GM21423 (cell line): ENCODE data around the gene VPS26B.
"Not testable (repeated sequence)": the region's sequence is repeated elsewhere in the genome, so short reads cannot be mapped to it uniquely, and the experiment has no call there.

Source experiments
- ATAC-seq: cut with Tn5 transposase; IDR thresholded peaks from one replicate; pipeline ENCODE4 v1.9.1; 2021; ENCODE audit warnings: mild to moderate bottlenecking, moderate library complexity; ENCODE audit not compliant: unreplicated experiment

VPS26B gene

GRCh38 chr11:134278356-134278755, 53.9 kb downstream of the VPS26B start:
- ATAC-seq = no peak

- not testable (repeated sequence) for ATAC-seq
These were observed 57.2 kb downstream of the VPS26B start for GRCh38 chr11:134281635-134282034.

DNA sequence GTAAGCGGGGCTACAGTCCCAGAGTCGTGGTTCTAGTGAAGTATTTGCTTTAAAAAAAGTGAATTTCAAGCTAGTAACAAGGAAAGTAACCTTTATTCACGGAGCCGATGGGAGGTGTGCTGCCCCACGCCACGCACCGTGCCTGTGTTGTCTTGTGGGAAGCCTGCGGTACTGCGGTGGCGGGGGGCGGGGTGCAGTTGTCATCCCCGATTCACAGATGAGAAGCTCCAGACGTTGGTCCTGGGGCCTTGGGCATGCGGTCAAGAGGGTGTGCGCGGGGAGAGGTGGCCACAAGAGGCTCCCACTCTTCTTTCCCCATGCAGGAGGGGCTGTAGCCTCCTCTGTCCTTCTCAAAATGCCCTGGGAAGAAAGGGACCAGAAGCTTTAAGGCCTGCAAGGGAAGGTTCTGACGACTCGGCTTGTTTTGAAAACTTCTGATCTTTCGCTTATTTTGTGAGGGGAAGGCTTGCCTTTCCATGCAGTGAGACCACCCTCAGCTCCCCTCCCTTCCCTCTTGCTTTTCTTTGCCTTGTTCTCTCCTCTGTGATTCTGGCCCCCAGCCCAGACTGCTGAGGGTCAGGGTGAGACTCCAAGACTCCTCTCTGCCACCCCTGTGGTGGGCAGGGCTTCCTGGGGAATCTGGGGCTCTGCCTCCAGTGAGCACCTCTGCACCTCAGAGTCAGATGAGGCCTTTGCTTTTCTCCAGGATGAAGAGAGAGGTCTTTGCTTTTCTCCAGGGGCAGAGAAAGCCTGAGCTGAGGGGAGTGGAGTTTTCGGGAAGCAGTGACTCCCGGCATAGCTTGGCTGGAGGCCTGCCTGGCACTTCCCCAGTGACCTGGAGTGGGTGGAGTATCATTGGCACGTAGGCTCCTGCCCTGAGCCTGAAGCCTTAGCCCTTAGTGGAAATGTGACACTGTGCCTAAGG, 57.9 kb downstream of the VPS26B start:
- ATAC-seq = no peak

DNA sequence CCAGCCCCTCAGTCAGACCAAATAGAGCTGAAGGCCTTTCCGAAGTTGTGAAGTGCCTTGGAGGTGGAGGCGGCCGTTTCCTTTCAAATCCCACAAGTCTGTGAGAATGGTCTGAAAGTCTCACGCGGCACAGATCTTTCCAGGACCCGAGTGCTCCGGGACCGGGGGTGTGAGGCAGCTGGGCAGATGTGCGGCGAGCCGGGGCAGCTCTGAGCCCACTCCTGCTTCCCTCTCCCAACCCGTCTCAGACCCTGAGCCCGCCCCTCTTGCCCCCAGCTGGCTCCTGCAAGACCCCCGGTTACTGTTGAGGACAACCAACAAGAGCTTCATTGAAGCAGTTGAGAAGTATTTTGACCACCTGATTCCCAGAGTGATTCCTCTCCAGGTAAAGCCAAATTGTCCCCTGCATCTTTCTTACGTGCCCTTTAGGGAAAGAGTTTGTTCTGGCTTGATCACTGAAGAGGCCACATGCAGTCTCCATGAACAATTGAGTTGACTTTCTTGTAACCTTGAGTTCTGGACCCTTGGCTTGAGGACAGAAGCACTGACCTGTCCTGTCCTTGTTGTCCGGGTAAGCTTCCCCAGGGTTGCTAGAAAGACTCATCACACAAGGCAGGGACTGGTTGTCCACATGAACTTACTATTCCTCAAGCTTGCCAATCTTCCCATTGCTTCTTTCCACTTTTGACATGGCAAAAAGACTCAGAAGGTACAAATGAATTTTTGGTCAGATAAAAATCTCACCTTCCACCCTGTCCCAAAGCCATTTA, 59.2 kb downstream of the VPS26B start:
- no peak for ATAC-seq

DNA sequence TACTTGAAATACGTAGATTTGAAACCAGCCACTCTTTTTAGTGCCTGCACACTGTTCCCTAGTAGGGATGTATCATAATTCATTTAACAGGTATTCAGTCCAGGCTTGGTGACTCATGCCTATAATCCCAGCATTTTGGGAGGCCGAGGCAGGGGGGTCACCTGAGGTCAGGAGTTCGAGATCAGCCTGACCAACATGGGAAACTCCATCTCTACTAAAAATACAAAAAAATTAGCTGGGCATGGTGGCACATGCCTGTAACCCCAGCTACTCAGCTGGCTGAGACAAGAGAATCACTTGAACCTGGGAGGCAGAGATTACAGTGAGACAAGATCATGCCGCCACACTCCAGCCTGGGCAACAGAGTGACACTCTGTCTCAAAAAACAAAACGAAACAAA, 59.9 kb downstream of the VPS26B start:
- not testable (repeated sequence) for ATAC-seq

DNA sequence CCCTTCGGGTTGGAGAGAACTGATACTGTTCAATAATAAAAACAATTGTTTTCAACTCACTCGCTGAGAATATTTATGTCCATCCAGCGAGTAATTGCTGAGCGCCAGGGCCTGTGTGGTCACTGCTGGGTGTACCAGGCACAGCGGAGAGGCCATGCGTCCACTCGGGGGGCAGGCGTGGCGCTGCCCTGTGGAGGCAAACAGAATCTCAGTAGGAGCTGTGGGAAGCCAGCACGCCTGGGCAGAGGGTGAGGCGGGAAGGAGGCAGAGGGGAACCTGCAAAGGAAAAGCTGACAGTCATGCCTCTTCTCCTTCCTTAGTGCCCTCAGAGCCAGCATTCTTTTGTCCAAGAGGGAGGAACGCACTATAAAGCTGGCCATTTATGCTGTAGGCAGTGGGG, 63.1 kb downstream of the VPS26B start:
- no peak for ATAC-seq

DNA sequence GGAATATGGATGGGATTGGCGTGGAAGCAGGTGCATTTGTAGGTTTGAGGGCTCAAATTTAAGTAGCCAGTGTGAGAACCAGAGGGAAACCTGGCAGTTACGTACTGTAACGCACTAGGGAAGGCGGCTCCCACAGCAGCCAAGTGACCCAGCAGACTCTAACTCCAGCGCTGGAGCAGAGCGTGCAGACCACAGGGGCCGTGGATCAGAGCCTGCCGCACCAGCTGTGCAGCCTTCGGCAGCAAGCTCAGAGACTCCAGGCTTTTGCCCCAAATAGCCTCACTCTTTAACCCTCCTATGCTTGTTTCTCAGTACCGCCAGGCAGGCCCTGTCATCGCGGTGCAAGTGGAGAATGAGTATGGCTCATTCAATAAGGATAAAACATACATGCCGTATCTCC, 64.0 kb downstream of the VPS26B start:
- ATAC-seq = no peak

DNA sequence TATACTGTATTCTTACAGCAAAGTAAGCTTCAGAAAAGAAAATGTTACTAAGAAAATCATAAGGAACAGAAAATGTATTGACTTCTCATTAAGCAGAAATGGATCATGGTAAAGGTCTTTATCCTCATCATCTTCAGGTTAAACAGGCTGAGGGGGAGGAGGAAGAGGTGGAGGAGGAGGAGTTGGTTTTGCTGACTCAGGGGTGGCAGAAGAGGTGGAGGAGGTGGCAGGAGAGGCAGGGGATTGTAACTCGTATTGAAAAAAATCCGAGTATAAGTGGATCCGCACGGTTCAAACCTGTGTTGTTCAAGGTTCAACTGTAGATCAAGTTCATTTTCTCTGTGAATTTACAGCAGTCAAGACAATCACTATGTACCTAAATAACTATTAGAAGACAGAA, 64.7 kb downstream of the VPS26B start:
- no peak for ATAC-seq

DNA sequence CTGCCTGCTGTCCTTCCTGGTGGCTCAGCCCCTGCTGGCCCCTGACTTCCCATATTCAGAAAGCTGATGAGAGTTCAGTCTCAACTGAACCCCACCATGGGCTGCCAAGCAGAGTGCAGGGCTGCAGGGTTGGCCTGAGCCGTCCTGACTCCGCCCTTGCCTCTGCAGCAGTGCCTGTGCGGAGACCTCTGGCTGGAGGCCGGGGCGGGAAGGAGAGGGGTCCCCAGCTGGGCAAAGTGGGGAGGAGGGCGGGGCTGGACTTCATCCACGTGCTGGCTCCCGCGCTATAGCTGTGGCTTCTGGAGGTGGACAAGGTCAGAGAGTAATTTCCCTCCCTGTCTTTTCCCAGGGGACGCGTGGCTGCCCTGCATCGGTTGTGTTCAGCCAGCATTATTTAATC, 65.3 kb downstream of the VPS26B start:
- no peak for ATAC-seq

- ATAC-seq = no peak
These were observed 66.2 kb downstream of the VPS26B start for GRCh38 chr11:134290646-134291045.

- ATAC-seq = no peak
These were observed 66.7 kb downstream of the VPS26B start for GRCh38 chr11:134291196-134291595.

- ATAC-seq = no peak
These were observed 68.2 kb downstream of the VPS26B start for GRCh38 chr11:134292661-134293060.

DNA sequence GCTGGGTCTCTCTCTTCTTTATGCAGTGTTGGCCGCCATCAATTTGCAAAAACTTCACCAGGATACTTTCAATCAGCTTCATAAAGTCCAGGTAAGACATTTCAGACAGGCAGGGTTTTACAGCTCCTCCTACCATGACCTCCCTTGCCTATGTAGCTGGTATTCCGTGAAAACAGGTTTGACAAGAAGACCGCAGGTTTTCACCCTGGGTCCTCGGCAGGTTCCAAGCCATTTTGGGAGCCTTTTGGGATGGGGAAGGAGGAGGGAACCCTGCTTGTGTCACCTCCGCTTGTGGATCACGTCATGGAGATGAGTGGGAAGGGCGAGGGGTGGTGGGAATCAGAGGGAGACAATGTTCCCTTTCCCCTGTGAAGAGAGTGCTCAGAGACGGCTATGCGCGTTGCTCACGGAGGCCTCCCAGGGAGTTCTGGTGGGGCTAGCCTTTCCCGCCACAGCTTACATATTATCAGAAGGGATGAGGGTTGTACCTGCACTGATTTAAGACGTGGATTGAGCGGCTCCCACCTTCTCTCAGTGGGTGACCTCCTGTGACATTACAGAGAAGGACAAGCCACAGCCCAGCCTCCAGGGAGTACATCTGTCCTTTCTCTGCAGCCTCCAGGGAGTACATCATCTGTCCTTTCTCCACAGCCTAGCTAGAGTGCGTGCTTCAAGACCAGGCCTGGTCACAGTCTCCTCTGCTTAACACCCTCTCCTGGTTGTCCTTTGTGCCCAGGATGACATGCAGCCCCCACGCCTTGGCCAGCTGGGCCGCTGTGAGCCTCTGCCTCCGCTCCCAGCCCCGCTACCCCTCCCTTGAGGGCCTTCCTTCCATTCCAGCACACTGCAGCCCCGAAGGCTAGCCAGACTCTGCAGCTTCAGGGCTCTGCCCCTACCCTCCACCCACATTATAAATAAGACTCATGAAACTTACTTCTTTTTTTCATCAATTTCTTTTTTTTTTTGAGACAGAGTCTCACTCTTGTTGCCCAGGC, 68.9 kb downstream of the VPS26B start:
- ATAC-seq = no peak

DNA sequence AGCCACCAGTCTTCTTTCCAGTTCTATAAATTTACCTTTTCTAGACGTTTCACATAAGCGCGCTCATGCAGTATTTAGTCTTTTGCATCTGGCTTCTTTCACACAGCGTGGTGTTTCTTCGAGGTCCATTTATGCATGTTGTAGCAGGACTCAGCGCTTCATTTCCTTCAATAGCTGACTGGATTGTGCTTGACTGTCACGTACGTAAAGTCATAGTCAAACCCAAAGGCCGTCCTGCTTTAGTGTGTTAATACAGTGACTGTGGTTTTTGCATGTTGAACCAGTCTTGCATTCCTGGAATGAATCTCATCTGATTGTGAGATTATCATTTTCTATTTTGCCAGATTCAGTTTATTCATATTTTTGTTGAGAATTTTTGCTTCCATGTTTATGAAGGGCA, 70.2 kb downstream of the VPS26B start:
- no peak for ATAC-seq
